Endodermal cell (in vitro differentiated cells): Measurements from ENCODE around the gene CPN1. TPM values are rescaled to one million over a fixed set of nuclear protein-coding genes. Genes with fewer than 3 reads are reported as not detected.

Experiments used
- DNase-seq: peaks from one replicate; pipeline ENCODE4 v3.0.0-alpha.2; 2017
- H3K27ac ChIP-seq: 2 replicates; pipeline ENCODE4 v1.5.1; 2013; ENCODE audit warnings: mild to moderate bottlenecking, low read depth, low read length, moderate library complexity
- H3K27me3 ChIP-seq: 2 replicates; pipeline ENCODE4 v1.6.1; 2013; ENCODE audit warnings: mild to moderate bottlenecking, low read length, moderate library complexity; ENCODE audit not compliant: insufficient read depth, control insufficient read depth, poor library complexity, severe bottlenecking
- H3K36me3 ChIP-seq: 2 replicates; pipeline ENCODE4 v1.7.0; 2013; ENCODE audit warnings: mild to moderate bottlenecking, low read length, moderate library complexity; ENCODE audit not compliant: control insufficient read depth, insufficient read depth
- H3K4me1 ChIP-seq: one replicate; pipeline ENCODE4 v1.7.0; 2013; ENCODE audit warnings: low read length; ENCODE audit not compliant: control insufficient read depth, insufficient read depth
- H3K4me3 ChIP-seq: 2 replicates; pipeline ENCODE4 v1.5.1; 2013; ENCODE audit warnings: mild to moderate bottlenecking, low read length, moderate library complexity
- H3K9ac ChIP-seq: 2 replicates; pipeline ENCODE4 v1.6.1; 2013; ENCODE audit warnings: mild to moderate bottlenecking, low read length, moderate library complexity; ENCODE audit not compliant: poor library complexity, severe bottlenecking; ENCODE audit errors: extremely low read depth
- H3K9me3 ChIP-seq: 2 replicates; pipeline ENCODE4 v1.6.1; 2013; ENCODE audit warnings: mild to moderate bottlenecking, low read length, moderate library complexity; ENCODE audit not compliant: control insufficient read depth
- H3K27ac Mint-ChIP-seq: 2 replicates; pipeline ENCODE4 v1.8.0; 2020; ENCODE audit warnings: mixed read lengths
- H3K27me3 Mint-ChIP-seq: 2 replicates; pipeline ENCODE4 v1.8.0; 2021; ENCODE audit warnings: mild to moderate bottlenecking, mixed read lengths; ENCODE audit not compliant: insufficient read depth
- H3K36me3 Mint-ChIP-seq: 2 replicates; pipeline ENCODE4 v1.8.0; 2020; ENCODE audit warnings: low read depth, mixed read lengths
- H3K4me1 Mint-ChIP-seq: 2 replicates; pipeline ENCODE4 v1.8.0; 2020; ENCODE audit warnings: mixed read lengths
- H3K4me3 Mint-ChIP-seq: 2 replicates; pipeline ENCODE4 v1.8.0; 2020; ENCODE audit warnings: mild to moderate bottlenecking, moderate library complexity, mixed read lengths
- H3K9me3 Mint-ChIP-seq: 2 replicates; pipeline ENCODE4 v1.8.0; 2020; ENCODE audit warnings: mild to moderate bottlenecking, mixed read lengths
- CTCF ChIP-seq: fragments of 200-600 bp; sonication (generic); conservative IDR thresholded peaks from 2 replicates; pipeline ENCODE4 v1.5.0; 2021; ENCODE audit warnings: antibody characterized with exemption, mild to moderate bottlenecking
- WGBS, 2 experiments: methylation state at CpG; one replicate each; pipeline versions ENCODE4 v1.1.5 to v1.1.7; 2013; ENCODE audit warnings: missing lambda C conversion rate in 2 of 2, mixed read lengths in 1 of 2; ENCODE audit not compliant: insufficient coverage in 1 of 2, insufficient read length in 1 of 2; 5-methylcytosine and 5-hydroxymethylcytosine counted together
- total RNA-seq, 2 donors: library from RNA; stranded (reverse); fragmentation: NEBNext Ultra II Directional in 1 of 2; extraction: Animal tissue kit (Norgen Biotek cat#: 25700) in 1 of 2; gene quantifications; 2 replicates in 1 of 2; 3 replicates in 1 of 2; pipeline ENCODE4 v1.2.1, GENCODE V29; 2021

CPN1 gene
- total RNA-seq, 2 donors from 2014 or later, result 0.71 to 1.3 TPM

- H3K4me1 ChIP-seq, result no peaks in the 10 kb centered on the region
- TF ChIP-seq CTCF, result no peak
- no peak overlapping the region for H3K27ac ChIP-seq
- Mint-ChIP-seq H3K27me3 (peaks cover 6% of the 10 kb centered on the region), H3K36me3 (peaks cover 12% of the 10 kb centered on the region), H3K27ac (no peak overlapping the region), H3K9me3 (peaks cover 41% of the 10 kb centered on the region), H3K4me1 (peaks cover 16% of the 10 kb centered on the region), H3K4me3 (no peak overlapping the region)
- WGBS, 2 experiments, result 79 to 92% methylated on average over 2 to 5 of the region's 5 CpGs
- H3K36me3 ChIP-seq, result no peaks in the 10 kb centered on the region
- H3K27me3 ChIP-seq, result no peaks in the 10 kb centered on the region
- H3K4me3 ChIP-seq, result no peak overlapping the region
- H3K9ac ChIP-seq, result no peak overlapping the region
- DNase-seq, result no peak
- peaks cover 27% of the 10 kb centered on the region for H3K9me3 ChIP-seq
Observed at GRCh38 chr10:100025576-100025975, 56.1 kb downstream of the CPN1 start.

GRCh38 chr10:100024748-100025147 is 56.9 kb downstream of the CPN1 start:
- H3K27me3 Mint-ChIP-seq, result peaks cover 6% of the 10 kb centered on the region

DNA sequence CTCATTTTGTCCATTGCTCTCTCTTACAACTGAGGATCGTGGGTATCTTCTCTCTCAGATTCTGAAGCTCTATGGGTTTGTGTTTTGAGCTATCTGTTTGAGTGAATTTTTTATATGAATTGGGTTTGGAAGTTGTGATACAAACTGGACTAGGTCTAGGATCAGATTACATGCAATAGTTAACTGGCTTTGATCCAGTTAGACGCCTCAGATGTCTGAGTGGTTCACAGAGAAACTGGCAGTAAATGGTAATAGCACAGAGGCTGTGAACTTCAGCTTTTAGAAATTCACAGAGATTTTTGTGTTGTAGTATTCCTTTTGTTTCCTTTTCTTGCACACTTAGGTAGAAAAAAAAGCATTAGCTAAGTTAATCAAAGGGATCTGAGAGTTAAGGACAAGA is 59.3 kb downstream of the CPN1 start:
- Mint-ChIP-seq H3K36me3 (peaks cover under 1% of the 10 kb centered on the region), H3K27me3 (peaks cover 6% of the 10 kb centered on the region), H3K9me3 (peaks cover 18% of the 10 kb centered on the region), H3K27ac (no peak overlapping the region), H3K4me3 (no peak overlapping the region), H3K4me1 (peaks cover 40% of the 10 kb centered on the region)
- Histone ChIP-seq H3K36me3 (no peaks in the 10 kb centered on the region), H3K27me3 (no peaks in the 10 kb centered on the region), H3K9me3 (peaks cover 6% of the 10 kb centered on the region), H3K9ac (no peak overlapping the region), H3K4me3 (no peak overlapping the region), H3K27ac (no peak overlapping the region), H3K4me1 (peaks cover 9% of the 10 kb centered on the region)
- 90 to 97% methylated on average over 1 to 2 of the region's 2 CpGs for WGBS, 2 experiments
- DNase-seq, result no peak
- no peak for TF ChIP-seq CTCF

More at GRCh38 chr10:100024748-100025147, 56.9 kb downstream of the CPN1 start:
- H3K4me3 Mint-ChIP-seq, result no peak overlapping the region
- Histone ChIP-seq H3K9me3 (peaks cover 27% of the 10 kb centered on the region), H3K9ac (no peak overlapping the region), H3K36me3 (no peaks in the 10 kb centered on the region), H3K4me3 (no peak overlapping the region), H3K4me1 (peaks cover 2% of the 10 kb centered on the region), H3K27me3 (no peaks in the 10 kb centered on the region), H3K27ac (no peak overlapping the region)
- no peak overlapping the region for H3K27ac Mint-ChIP-seq
- WGBS, 2 experiments, result 76 to 92% methylated on average over 8 to 11 of the region's 11 CpGs
- peaks cover 10% of the 10 kb centered on the region for H3K36me3 Mint-ChIP-seq
- H3K9me3 Mint-ChIP-seq, result peaks cover 39% of the 10 kb centered on the region
- DNase-seq, result no peak
- no peak for TF ChIP-seq CTCF
- H3K4me1 Mint-ChIP-seq, result peaks cover 24% of the 10 kb centered on the region
